Neural crest cell (in vitro differentiated cells): ENCODE results near the gene SETX. TPM values are rescaled to one million over a fixed set of nuclear protein-coding genes. Genes with fewer than 3 reads are reported as not detected.
A peak's percentile ranks its signal among the peaks of the same experiment; 100 is the strongest.
"Not testable (repeated sequence)": the region's sequence is repeated elsewhere in the genome, so short reads cannot be mapped to it uniquely, and the experiment has no call there.

ENCODE experiments used
- DNase-seq: peaks from one replicate; pipeline ENCODE4 v3.0.0; 2021; ENCODE audit warnings: low read depth, mixed read lengths, low spot score
- H3K27ac Mint-ChIP-seq: one replicate; pipeline ENCODE4 v1.8.0; 2021; ENCODE audit warnings: mild to moderate bottlenecking, mixed read lengths; ENCODE audit not compliant: unreplicated experiment
- H3K27me3 Mint-ChIP-seq: 2 replicates; pipeline ENCODE4 v1.8.0; 2021; ENCODE audit warnings: low read depth, mild to moderate bottlenecking, mixed read lengths
- H3K36me3 Mint-ChIP-seq: 2 replicates; pipeline ENCODE4 v1.8.0; 2021; ENCODE audit warnings: low read depth, mild to moderate bottlenecking, mixed read lengths
- H3K4me1 Mint-ChIP-seq: 2 replicates; pipeline ENCODE4 v1.8.0; 2021; ENCODE audit warnings: mixed read lengths
- H3K4me3 Mint-ChIP-seq: one replicate; pipeline ENCODE4 v1.8.0; 2021; ENCODE audit warnings: mild to moderate bottlenecking, mixed read lengths
- H3K9me3 Mint-ChIP-seq: 2 replicates; pipeline ENCODE4 v1.8.0; 2021; ENCODE audit warnings: mixed read lengths
- total RNA-seq: library from RNA; stranded (reverse); gene quantifications from 2 replicates; pipeline ENCODE4 v1.2.1, GENCODE V29; 2021
- TF ChIP-seq, protein P1 (sequence below): fragments of 200-600 bp; sonication (generic); conservative IDR thresholded peaks from 2 replicates; pipeline ENCODE4 v1.5.0; 2021; ENCODE audit warnings: antibody characterized with exemption, mild to moderate bottlenecking

The SETX gene
- total RNA-seq, 1 donor from 2014 or later = 43.0 TPM

DNA sequence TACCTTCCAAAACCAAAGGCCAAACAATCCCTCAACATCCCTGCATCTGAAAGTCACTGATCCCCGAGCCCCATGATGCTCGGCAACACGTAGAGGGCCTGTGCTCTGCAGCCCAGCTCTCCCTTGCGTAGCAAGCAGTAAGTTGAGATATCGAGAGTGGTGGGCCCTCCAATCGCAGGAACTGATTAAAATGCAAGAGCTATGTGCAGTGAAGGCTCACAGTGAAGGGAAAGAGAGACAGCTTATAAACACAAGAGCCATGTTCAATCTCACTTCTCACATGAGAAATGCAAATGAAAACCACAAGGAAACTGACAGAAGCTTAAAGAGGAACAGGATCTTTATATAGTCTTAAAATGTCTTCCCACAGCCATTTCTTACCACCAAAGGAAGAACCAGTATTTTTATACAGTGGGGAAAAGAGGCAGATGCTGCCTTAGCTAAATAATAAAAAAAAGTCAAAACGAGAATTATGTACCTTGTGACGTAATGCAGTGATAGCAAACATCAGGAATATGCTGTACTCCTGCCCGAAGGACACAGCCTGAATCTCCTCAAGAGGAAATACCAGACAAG lies 27.3 kb upstream of the SETX start:
- H3K27me3 Mint-ChIP-seq = no peaks in the 10 kb centered on the region
- H3K4me1 Mint-ChIP-seq = no peaks in the 10 kb centered on the region
- H3K27ac Mint-ChIP-seq = no peak overlapping the region
- TF ChIP-seq, protein P1, sequence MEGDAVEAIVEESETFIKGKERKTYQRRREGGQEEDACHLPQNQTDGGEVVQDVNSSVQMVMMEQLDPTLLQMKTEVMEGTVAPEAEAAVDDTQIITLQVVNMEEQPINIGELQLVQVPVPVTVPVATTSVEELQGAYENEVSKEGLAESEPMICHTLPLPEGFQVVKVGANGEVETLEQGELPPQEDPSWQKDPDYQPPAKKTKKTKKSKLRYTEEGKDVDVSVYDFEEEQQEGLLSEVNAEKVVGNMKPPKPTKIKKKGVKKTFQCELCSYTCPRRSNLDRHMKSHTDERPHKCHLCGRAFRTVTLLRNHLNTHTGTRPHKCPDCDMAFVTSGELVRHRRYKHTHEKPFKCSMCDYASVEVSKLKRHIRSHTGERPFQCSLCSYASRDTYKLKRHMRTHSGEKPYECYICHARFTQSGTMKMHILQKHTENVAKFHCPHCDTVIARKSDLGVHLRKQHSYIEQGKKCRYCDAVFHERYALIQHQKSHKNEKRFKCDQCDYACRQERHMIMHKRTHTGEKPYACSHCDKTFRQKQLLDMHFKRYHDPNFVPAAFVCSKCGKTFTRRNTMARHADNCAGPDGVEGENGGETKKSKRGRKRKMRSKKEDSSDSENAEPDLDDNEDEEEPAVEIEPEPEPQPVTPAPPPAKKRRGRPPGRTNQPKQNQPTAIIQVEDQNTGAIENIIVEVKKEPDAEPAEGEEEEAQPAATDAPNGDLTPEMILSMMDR = no peak
- peaks cover 2% of the 10 kb centered on the region for H3K36me3 Mint-ChIP-seq
- no peaks in the 10 kb centered on the region for H3K9me3 Mint-ChIP-seq
- no peak for DNase-seq
- H3K4me3 Mint-ChIP-seq = no peak overlapping the region

DNA sequence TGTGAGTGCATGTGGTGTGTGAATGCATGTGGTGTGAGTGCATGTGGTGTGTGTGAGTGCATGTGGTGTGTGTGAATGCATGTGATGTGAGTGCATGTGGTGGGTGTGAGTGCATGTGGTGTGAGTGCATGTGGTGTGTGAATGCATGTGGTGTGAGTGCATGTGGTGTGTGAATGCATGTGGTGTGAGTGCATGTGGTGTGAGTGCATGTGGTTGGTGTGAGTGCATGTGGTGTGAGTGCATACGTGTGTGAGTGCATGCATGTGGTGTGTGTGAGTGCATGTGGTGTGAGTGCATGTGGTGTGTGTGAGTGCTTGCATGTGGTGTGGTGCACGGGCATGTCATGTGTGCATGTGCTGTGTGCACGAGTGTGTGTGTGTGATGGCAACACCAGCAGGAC lies 23.6 kb upstream of the SETX start:
- H3K36me3 Mint-ChIP-seq, DNase-seq, H3K4me1 Mint-ChIP-seq, H3K27ac Mint-ChIP-seq, H3K9me3 Mint-ChIP-seq, H3K4me3 Mint-ChIP-seq, H3K27me3 Mint-ChIP-seq: not testable (repeated sequence)

DNA sequence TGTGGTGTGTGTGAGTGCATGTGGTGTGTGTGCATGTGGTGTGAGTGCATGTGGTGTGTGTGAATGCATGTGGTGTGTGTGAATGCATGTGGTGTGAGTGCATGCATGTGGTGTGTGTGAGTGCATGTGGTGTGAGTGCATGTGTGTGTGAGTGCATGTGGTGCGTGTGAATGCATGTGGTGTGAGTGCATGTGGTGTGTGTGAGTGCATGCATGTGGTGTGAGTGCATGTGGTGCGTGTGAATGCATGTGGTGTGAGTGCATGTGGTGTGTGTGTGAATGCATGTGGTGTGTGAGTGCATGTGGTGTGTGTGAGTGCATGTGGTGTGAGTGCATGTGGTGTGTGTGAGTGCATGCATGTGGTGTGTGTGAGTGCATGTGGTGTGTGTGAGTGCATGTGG lies 23.0 kb upstream of the SETX start:
- not testable (repeated sequence) for H3K36me3 Mint-ChIP-seq, DNase-seq, H3K27me3 Mint-ChIP-seq, H3K4me3 Mint-ChIP-seq, H3K27ac Mint-ChIP-seq, H3K4me1 Mint-ChIP-seq, H3K9me3 Mint-ChIP-seq

DNA sequence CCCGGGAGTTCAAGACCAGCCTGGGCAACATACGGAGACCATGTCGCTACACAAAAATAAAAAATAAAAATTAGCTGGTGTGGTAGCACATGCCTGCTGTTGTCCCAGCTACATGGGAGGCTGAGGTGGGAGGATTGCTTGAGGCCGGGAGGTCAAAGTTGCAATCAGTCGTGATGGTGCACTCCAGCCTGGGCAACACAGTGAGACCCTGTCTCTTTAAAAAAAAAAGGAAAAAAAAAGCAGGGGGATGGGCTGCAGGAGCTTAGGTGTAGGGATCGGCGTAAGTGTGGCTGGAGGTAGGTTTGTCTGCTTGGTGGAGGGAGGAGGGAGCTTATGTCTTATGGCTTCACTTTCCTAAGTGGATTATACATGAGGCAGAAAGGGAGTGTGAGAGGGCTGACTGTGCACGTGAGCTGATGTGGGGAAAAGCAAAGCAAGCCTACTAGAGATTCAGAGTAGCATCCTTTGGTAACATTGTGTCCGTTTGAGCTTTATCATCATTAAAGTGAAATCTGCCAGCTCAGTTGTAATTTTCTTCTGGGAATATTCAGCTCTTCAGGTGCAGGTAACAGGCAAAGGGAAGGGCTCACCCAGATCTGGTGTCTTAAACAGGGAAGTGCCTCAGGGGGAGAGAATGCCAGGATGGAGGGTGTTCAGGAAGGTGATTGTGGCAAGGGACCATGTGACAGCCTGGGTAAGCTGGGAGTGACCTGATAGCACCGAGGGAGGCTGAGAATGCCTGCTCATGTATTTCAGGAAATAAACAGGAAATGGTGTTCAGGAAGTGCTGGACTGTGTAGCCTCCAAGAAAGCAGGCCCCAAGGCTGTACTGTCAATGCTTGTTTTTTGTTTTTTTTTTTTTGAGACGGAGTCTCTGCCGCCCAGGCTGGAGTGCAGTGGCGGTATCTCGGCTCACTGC lies 17.6 kb upstream of the SETX start:
- TF ChIP-seq, protein P1 = no peak
- H3K27ac Mint-ChIP-seq = peak overlapping the region; percentile 81
- peaks cover 6% of the 10 kb centered on the region for H3K36me3 Mint-ChIP-seq
- H3K9me3 Mint-ChIP-seq = no peaks in the 10 kb centered on the region
- H3K27me3 Mint-ChIP-seq = no peaks in the 10 kb centered on the region
- peaks cover 6% of the 10 kb centered on the region for H3K4me1 Mint-ChIP-seq
- H3K4me3 Mint-ChIP-seq = no peak overlapping the region
- DNase-seq = no peak

DNA sequence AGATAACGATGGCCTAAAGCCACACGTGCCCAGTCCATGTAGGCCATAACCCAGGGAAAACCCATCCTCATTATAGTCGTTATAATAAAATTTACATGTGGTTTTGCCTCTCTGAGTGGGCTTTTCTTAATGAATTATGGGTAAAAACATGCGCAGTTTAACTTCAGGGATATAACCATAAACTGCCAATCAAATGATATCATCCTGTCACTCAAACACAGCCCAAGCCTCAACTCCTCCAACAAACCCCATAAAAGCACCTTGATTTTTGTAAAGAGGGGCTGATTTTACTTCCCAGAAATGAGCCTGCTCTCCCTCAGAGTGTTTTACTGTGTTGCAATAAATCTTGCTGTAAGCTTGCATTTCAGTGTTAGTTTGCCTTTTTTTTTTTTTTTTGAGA lies 15.8 kb upstream of the SETX start:
- H3K4me3 Mint-ChIP-seq = no peak overlapping the region
- TF ChIP-seq, protein P1 = no peak
- peaks cover 3% of the 10 kb centered on the region for H3K36me3 Mint-ChIP-seq
- no peak overlapping the region for H3K27ac Mint-ChIP-seq
- H3K9me3 Mint-ChIP-seq = no peaks in the 10 kb centered on the region
- DNase-seq = no peak
- H3K27me3 Mint-ChIP-seq = no peaks in the 10 kb centered on the region
- peaks cover 6% of the 10 kb centered on the region for H3K4me1 Mint-ChIP-seq

DNA sequence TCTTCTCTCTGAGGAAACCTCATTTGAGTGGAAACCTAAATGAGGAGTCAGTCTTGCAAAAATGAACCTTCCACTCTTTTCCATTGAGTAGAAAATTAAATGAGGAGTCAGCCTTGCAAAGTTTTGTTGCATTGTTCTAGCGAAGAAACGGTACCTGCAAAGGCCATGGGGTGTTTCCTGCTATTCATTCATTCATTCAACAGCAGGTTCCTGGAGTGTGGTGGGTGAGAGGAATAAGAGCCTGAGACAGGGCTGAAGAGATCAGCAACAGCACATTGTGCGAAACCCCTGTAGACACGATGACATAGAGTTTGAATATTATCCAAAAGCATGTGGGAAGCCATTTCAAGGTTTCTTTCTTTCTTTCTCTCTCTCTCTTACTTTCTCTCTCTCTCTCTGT lies 14.6 kb upstream of the SETX start:
- Mint-ChIP-seq H3K4me1 (peaks cover 6% of the 10 kb centered on the region), H3K4me3 (no peak overlapping the region), H3K9me3 (no peaks in the 10 kb centered on the region), H3K36me3 (no peaks in the 10 kb centered on the region), H3K27me3 (no peaks in the 10 kb centered on the region), H3K27ac (no peak overlapping the region)
- no peak for DNase-seq
- TF ChIP-seq, protein P1 = no peak
